OCI-LY1 (cell line): Measurements from ENCODE around the gene SIAH1.

ENCODE experiments used
- EZH2 ChIP-seq: fragments of 200-600 bp; sonication (generic), shearing (Covaris generic); IDR thresholded peaks from 2 replicates; pipeline ENCODE4 v1.8.0; 2017; ENCODE audit warnings: borderline replicate concordance, mixed run types, mild to moderate bottlenecking, antibody characterized with exemption, low read length, moderate library complexity, mixed read lengths
- TF ChIP-seq, protein P1 (sequence below): fragments of 200-600 bp; sonication (generic), shearing (Covaris generic); IDR thresholded peaks from 2 replicates; pipeline ENCODE4 v1.5.1; 2017; ENCODE audit warnings: mild to moderate bottlenecking, antibody characterized with exemption, low read length, moderate library complexity, mixed read lengths

DNA sequence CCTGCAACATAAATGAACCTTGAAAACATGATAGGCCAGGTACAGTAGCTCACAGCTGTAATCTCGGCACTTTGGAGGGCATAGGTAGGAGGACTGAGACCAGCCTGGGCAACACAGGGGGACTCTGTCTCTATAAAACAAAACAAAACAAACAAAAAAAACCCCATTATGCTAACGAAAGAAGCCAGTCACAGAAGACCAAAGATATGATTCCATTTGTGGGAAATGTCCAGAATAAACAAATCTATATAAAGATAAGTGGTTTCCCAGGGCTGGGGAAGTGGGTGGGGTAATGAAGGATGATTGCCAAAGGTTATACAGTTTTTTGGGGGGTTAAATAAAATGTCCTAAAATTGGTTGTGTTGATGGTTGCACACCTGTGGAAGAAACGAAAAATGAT lies 36.5 kb upstream of the SIAH1 start:
- TF ChIP-seq, protein P1, sequence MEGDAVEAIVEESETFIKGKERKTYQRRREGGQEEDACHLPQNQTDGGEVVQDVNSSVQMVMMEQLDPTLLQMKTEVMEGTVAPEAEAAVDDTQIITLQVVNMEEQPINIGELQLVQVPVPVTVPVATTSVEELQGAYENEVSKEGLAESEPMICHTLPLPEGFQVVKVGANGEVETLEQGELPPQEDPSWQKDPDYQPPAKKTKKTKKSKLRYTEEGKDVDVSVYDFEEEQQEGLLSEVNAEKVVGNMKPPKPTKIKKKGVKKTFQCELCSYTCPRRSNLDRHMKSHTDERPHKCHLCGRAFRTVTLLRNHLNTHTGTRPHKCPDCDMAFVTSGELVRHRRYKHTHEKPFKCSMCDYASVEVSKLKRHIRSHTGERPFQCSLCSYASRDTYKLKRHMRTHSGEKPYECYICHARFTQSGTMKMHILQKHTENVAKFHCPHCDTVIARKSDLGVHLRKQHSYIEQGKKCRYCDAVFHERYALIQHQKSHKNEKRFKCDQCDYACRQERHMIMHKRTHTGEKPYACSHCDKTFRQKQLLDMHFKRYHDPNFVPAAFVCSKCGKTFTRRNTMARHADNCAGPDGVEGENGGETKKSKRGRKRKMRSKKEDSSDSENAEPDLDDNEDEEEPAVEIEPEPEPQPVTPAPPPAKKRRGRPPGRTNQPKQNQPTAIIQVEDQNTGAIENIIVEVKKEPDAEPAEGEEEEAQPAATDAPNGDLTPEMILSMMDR: no peak
- no peak for TF ChIP-seq EZH2
